GM18526 (cell line): ENCODE data around the gene MCRS1.

Source experiments
- POLR2A ChIP-seq: IDR thresholded peaks from 3 replicates; pipeline ENCODE4 v1.6.1; 2011; ENCODE audit not compliant: insufficient read length; ENCODE audit errors: extremely low read depth

The MCRS1 gene

GRCh38 chr12:49565406-49566265, 2.3 kb downstream of the MCRS1 start:
- TF ChIP-seq POLR2A: no peak

- TF ChIP-seq POLR2A: no peak
Observed at GRCh38 chr12:49564686-49565405, 3.1 kb downstream of the MCRS1 start.

- TF ChIP-seq POLR2A: no peak
Observed at GRCh38 chr12:49563951-49564685, 3.8 kb downstream of the MCRS1 start.

- no peak for TF ChIP-seq POLR2A
Observed at GRCh38 chr12:49562831-49563230, 5.1 kb downstream of the MCRS1 start.

GRCh38 chr12:49562233-49562632, 5.7 kb downstream of the MCRS1 start:
- no peak for TF ChIP-seq POLR2A

GRCh38 chr12:49560695-49561094, 7.2 kb downstream of the MCRS1 start:
- no peak for TF ChIP-seq POLR2A

GRCh38 chr12:49559011-49559675, 8.8 kb downstream of the MCRS1 start:
- TF ChIP-seq POLR2A: no peak

GRCh38 chr12:49558526-49558925, 9.4 kb downstream of the MCRS1 start:
- TF ChIP-seq POLR2A: no peak

- no peak for TF ChIP-seq POLR2A
Observed at GRCh38 chr12:49557917-49558215, 10.1 kb downstream of the MCRS1 start.

GRCh38 chr12:49557187-49557916, 10.6 kb downstream of the MCRS1 start:
- TF ChIP-seq POLR2A: no peak

GRCh38 chr12:49556391-49557186, 11.4 kb downstream of the MCRS1 start:
- no peak for TF ChIP-seq POLR2A

- no peak for TF ChIP-seq POLR2A
Observed at GRCh38 chr12:49555631-49556390, 12.1 kb downstream of the MCRS1 start.

GRCh38 chr12:49554266-49554665, 13.7 kb downstream of the MCRS1 start:
- TF ChIP-seq POLR2A: no peak
